Right hindlimb (tissue), 1 donor: ENCODE results near the gene AK8.
"Not testable (repeated sequence)": the region's sequence is repeated elsewhere in the genome, so short reads cannot be mapped to it uniquely, and the experiment has no call there.

ENCODE experiments used
- DNase-seq: peaks from one replicate; pipeline ENCODE4 v3.0.0-alpha.2; 2018

AK8 gene

DNA sequence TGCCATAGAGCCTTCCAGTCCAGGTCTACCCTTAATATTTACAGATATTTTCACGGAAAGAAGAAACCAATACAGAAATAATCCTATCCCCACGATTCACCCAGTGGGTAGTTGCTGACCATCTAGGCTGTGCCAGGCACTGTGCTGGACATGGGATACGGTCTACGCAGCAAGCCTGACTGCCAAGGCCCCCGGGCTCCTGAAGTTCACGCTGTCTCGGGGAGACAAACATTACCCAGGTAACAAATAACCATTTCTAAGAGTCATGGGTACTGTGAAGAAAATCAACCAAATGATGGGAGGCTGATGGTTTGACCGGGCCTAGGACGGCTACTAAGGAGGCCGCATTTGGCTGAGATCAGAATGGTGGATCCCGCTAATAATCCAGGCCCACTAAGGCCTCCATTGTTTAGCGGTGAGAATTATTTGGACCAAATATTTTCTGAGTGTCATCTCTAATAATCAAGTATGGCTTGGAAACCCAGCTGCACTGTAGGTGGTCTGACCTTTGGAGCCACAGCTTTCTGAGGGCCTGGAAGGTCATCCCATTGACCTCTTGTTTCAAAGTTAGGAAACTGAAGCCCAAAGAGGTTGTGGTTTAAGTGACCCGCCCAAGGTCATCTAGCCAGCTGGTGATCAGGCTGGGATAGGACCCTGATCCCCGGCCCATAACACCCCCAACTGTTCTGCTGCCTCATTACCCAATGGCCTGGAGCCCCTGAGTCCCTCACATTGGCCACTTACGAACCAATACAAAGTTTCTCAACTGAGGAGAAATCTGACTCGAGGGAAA is 82.4 kb downstream of the AK8 start:
- no peak for DNase-seq

DNA sequence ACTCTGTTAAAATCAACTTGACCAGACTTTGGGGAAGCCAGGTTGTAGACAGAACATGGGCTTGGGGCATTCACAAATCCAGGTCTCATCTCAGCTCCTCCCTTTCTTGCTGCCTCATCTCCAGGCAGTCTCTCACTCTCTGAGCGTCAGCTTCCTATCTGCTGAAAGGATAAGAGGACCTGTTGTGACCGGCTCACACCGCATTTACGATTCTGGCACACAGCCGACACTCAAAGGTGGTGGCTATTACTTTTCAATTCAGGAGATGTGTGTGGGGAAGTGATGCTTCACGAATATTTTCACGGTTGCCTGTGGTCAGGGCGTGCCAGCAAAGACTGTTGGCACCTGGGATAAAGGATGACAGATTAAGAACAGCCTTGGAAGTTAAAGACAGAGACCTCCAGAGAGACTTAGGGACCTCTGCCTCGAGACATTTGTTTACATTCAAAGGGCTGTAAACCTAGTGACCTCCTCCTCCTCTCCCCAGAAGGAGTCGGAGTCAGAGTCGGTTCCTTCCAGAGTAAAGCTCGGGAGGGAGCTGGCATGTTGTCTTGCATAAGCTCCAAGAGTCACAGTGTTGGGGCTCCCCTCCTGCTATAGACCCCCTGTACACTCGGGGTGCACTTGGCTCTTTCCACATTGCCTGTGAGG is 83.2 kb downstream of the AK8 start:
- no peak for DNase-seq

DNA sequence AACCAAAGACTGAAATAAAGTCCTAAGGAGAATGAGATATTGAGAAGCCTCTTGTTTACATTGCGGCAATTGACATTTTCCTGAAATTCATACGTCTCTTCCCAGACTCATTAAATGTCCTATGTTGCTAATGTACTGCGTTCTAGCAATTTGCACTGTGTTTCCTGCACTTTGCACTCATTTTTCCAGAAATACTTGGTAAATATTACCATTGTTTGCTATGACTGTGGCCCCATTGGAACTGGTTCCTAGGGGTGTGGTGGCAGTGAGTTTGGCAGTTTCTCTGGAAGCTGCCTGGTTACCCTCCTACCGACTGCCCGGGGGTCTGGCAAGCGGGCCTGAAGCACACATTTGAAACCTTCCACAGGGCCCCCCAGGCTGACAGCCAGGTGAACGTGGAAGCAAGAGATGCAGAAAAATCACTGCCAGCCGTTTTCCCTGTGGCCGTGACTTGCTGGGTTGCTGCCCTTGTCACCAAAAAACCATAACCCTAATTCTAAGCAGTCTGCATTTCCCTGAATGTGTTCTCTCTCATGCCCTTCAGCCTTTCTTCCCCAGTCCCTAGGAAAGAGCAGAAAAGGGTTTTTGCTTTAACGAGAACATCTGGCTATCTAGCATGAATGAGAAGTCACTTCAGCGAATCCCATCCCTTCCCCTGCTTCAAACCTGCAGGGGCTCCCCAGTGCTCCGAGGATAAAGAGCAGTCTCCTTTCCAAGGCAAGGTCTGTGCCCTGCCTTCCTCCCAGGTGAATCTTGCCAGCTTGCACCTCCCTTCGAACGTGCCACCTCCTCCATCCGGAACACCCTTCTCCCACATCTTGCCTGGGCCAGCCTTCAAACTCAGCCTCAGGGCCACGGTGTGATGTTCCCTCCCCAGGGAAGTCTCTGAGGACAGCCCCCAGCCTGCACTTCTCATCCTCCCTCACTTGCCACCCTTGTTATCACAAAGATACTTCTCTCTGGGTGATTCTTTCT is 84.2 kb downstream of the AK8 start:
- no peak for DNase-seq

DNA sequence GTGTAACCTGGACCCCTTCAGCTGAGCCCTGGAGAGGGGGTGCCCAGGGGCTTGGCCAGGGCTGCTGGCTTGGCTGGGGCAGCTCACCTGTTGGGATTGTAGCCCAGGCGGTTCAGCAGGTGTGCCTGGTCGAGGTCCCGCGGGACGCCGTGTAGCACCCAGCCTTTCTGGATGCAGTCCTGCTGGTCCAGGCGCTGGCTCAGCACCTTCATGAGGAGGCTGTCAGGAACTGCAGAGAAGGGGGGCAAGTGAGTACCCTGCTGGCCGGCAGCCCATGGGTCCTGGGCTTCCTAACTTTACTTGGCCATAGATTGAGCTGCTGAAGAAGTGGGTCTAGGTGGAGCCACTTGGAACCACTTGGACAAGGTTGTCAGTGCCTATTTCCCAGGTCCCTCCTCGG is 85.5 kb downstream of the AK8 start:
- DNase-seq, result no peak

DNA sequence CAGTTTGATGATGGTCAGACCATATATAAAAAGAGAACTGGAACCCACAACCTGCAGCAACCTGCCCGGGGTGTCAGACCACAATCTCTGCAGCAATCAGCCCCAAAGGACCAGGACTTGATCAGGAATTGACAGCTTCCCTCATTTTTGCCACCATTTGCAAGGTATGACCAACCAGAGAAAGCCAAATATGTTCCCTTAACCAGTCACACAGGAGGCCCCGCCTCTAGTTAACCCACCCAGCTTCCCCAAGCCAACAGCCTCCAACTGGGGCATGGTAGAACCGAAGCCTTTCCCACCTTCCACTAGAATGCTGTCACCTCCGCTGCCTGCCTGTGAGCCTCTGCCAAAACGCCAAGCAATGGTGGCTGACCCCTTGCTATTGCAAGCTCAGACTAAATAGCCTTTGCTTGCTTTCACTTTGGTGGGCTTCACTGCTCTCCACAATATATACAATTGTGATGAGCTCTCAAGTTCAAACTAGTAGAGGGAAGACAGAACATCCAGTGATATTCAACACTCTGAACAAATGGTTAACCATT is 86.3 kb downstream of the AK8 start:
- DNase-seq, result no peak

DNA sequence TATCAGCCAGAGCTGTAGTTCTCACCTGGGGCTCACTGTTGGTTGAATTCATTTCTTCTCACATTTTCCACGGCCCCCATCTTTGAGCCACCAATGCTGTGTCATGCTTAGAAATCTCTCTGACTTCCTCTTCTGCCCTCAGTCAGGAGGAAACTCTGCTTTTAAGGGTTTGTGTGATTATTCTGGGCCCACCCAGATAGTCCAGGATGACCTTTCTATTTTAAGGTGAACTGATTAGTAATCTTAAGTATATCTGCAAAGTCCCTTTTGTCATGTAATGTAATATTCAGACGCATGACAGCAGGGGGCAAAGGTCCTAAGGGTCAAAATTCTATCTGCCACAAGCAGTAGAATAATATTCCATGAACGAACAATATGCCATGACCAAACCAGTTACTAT is 88.4 kb downstream of the AK8 start:
- no peak for DNase-seq

DNA sequence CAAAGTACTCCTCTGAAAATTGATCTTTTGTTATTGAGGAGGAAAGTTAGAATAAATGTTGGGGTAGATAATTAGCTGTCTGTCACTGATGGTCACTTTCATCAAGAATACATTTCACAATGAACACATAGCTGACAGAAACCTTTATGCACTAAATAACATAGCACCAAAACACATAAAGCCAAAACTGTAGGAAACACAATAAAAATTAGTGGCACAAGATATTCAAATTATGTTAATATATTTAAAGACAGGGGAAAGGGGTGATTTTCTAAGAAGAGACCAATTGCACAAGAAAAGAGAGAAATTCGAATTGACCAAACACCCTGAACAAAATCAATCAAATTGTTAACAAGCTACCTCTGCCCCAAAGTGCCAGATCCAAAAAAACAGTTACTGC is 89.7 kb downstream of the AK8 start:
- no peak for DNase-seq

DNA sequence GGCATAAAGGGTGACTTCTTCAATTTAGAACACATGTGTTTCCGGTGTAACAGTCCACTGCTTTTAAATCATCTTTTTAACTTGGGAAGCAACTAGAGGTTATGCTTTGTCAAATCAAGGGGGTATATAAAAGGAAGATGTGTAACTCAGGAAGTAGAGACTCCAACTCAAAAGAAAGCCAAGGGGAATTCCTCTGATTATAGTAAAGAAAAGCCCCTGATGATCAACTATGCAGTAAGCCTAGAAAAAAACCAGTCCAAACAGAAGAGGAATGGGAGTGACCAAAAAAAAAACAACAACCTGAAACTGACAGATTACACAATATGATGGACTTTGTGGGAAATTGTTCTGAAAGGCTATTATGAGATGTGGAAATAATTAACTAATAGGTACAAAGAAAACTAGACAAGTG is 90.3 kb downstream of the AK8 start:
- no peak for DNase-seq

DNA sequence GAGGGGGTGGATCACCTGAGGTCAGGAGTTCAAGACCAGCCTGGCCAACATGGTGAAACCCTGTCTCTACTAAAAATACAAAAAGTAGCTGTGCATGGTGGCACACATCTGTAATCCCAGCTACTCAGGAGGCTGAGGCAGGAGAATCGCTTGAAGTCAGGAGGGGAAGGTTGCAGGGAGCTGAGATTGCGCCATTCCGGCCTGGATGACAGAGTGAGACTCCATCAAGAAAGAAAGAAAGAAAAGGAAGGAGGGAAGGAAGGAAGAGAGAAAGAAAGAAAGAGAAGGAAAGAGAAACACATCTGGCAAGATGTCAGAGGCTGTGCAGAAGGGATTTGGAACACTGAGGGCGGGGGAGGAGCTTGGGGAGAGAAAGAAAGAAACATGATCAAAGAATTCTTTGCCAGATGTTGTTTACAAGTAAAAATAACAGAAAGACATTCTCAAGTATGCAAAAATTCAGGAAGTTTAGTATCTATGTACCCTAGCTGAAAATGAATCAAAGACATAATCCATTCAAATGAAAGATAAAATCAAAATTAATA is 93.7 kb downstream of the AK8 start:
- DNase-seq, result no peak

DNA sequence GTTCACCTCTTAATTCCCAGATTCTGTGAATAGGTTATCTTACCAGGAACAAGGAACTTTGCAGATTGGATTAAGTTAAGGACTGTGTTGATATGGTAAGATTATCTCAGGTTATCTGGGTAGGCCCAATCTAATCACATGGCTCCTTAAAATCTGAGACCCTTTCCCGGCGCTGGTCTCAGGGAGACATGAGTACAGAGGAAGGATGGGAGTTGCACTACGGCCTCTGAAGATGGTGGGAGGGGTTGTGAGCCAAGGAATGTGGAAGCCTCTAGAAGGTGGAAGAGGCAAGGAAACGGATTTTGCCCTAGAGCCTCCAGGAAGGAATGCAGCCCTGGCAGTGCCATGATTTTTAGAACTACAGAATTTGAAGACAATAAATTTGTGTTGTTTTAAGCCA is 95.1 kb downstream of the AK8 start:
- no peak for DNase-seq

DNA sequence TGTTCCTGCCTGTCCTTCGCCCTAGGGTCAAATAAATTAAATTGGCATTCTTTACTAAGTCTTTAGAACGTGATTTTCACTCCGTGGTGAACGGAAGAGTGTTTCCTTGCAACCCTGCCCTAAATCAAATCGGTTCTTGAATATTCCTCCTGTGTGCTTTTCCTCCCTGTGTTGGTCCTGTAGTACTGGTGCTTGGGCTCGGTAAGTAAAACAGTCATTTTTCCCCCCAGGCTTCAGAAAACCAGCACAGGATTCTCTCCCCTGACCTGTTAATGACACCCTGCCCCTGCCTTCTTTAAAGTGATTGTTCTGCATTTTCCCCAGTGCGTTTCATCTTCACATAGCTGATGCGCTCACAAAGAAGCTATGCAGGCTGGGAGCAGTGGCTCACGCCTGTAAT is 96.0 kb downstream of the AK8 start:
- DNase-seq, result no peak

DNA sequence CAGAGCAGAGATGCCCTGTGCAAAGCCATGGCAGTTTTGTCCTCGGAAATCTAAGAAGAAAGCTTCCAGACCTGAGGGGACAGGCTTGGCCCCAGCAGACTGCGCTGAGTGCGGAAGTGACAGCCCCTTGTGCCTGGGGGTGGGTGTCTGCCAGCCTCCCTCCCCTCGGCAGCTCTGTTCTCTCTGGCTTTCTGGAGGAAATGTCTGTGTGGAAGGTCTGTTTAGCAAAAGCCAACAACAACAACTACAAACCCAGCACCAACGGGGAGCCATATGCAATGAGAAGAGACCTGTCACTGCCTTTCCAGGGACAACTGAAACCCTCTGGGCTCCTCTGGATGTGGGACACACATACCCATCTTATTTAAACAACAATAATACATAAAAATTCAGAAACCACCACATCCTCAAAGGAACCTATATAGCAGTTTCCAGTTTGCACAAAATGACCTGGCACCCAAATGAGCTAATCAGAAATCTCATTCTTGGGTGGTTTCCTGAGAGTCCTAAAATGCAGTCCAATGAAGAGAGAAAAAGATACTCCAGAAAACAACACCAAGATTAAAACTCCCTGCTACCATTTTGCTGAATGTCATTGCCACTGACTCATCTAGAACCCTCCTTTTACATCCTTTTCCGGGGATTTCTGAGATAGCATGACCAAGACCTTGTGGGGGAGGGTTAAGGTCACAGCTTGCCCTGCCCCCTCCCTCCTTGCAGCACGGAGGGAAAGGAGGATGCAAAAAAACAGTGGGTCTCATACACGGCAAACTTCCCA is 97.7 kb downstream of the AK8 start:
- no peak for DNase-seq

DNA sequence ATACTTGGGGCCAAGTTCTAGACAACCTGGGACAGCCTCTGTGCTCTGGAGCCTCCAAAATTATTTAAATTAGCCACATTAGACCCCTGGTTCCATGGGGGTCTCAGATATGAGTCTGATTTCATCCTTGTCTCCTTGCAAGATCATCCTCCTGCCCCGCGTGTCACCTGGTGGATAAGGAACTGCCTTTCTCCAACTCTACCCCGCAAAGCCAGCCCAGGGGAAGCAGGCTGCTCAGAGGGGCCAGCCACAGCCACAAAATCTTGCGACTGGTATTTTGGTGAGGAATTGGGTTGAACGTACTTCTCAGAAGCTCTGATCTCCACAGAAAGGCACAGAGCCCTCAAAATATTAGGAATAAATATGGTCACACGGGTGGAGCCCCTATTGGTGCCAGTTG is 101.2 kb downstream of the AK8 start:
- DNase-seq, result no peak

DNA sequence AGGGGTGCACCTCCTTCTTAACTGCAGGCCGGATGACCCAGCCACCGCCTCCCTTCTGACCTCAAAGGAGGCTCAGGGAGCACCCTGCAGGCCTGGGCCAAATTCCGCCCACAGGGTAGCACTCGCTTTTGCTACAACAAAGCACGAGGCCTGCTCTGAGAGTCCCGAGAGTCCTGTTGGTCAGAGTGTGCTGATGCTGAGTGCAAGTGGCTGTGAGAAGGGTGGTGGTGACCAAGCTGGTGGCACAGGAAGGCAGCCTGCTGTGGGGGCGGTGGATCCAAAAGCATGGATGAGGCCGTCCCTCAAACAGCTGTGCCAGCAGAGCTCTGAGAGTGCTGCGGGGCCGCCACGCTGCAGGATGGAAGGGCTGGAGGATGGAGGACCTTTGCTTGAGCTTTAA is 101.8 kb downstream of the AK8 start:
- no peak for DNase-seq

DNA sequence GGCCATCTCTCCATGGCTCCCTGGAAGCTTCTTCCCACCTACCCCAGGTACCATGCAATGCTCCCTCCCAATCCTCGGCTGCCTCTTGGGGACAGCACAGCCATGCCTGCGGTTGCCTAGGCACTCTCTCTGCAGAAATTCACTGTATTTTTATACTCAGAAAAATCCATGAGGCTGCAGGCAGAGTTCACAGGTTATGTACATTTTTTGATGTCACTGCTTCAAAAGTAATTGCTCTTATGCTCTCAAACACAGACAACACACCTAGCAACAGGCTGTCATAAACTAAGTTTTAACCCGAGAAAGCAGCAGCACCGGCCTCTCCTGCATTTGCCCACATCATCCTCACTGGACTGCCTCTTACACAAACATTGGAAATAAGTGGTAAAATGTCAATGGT is 102.4 kb downstream of the AK8 start:
- DNase-seq, result no peak

DNA sequence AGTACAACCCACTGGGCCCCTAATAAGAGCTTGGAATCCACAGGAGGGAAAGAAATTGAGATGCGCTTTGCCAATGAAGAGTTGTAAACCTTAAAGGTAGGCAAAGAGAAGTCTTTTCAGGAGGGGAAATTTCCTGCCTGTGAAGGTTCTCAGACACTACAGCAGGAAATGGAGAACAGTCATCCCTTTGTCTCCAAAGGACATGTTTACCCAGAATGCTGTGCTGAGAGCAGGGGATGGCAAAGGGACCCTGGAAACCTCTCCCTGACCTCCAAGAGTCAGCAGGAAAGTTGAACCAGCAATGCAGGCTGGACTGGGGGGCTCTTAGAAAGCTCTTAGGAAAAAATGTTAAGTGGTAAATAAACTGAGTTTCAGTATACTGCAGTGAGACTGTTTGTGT is 103.2 kb downstream of the AK8 start:
- DNase-seq, result no peak

DNA sequence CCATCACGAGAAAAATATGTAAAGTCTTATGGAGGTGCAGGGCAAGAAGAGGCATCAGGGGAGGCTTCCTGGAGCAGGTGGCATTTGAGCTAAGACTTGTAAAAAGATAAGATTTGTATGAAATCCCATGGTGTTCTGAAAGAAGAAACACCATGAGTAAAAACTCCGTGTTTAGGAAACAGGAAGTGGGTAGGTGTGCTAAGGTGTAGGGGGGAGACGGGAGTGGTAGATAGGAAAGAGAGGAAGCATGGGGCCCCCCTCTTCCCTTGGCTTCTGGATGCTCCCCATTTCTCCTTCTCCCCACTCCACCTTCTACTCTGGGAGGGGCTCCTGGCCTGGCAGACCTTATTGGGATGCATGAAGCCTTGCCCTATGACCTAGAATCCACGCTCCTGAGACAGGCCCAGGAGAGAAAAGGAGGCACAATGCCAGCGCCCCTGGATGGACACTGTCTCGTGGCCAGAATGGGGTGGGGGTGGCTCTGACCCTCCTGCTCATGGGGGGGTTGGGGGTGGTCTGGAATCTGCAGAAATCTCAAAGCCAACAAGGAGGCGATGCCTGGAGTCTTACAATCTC is 104.2 kb downstream of the AK8 start:
- no peak for DNase-seq

DNA sequence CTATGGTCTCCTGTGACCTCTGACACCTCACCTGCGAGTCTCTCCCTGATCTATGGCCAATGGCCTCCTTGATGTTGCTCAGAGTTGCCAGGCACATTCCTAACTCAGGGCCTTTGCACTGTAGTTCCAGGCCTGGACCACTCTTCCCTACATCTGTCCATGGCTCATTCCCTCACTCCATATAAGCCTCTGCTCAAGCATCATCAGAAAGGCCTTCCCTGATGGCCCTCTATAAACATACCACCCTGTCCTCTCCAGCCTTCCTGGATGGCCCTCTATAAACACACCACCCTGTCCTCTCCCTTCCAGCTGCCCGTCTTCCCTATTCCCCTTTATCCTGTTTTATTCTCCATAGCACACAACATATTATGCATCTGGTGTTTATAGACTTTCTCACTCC is 105.0 kb downstream of the AK8 start:
- DNase-seq, result no peak

DNA sequence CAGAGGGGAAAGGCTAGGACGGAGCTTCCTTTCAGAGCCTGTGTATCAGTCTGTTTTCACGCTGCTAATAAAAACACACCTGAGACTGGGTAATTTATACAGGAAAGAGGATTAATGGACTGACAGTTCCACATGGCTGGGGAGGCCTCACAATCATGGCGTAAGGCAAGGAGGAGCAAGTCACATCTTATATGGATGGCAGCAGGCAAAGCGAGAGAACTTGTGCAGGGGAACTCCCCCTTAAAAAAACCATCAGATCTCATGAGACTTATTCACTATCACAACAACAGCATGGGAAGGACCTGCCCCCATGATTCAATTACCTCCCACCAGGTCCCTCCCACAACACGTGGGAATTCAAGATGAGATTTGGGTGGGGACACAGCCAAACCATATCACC is 106.3 kb downstream of the AK8 start:
- not testable (repeated sequence) for DNase-seq

DNA sequence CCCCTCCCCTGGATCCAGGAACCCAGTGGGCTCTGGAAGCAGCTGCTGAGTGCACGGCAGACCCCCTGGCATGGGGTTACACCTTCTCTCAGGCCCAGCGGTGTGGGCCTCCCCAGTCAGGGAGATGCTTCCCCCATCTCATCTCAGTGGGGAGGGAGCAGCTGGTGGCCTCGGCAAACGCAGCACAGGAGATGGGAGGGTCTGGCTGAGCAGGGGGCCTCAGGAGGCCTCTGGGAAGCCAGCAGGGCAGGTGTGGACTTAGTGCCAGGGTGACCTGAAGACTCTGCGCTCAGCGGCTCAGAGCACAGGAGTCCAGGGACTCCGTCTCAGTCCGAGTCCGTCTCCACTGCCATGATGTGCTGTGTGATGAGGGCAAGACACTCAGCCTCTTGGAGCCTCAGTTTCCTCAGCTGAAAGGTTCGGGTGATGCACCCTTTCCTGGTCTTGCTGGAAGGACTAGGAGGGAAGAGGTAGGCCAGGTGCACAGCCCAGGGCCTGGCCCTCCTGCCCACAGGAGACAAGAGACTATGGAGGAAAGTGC is 107.2 kb downstream of the AK8 start:
- no peak for DNase-seq
